Prostate gland (tissue), 2 donors: ENCODE measurements around the gene EHBP1L1.

Experiments
- POLR2A ChIP-seq: fragments of 450-650 bp; IDR thresholded peaks from one replicate; pipeline ENCODE4 v1.6.1; 2016; ENCODE audit warnings: antibody characterized with exemption, mild to moderate bottlenecking
- POLR2AphosphoS5 ChIP-seq: sonication (generic); formaldehyde crosslinking; IDR thresholded peaks from one replicate; pipeline ENCODE4 v1.6.1; 2017; ENCODE audit warnings: antibody characterized with exemption
- TF ChIP-seq, protein P1 (sequence below), 4 experiments: fragments of 200-600 bp in 2 of 4; fragments of 450-650 bp in 2 of 4; sonication (generic) in 2 of 4; IDR thresholded peaks; 1 replicate in 3 of 4; 2 replicates in 1 of 4; pipeline ENCODE4 v1.5.1; 2016 to 2019; ENCODE audit warnings: antibody characterized with exemption in 4 of 4, mild to moderate bottlenecking in 2 of 4, moderate library complexity in 2 of 4

DNA sequence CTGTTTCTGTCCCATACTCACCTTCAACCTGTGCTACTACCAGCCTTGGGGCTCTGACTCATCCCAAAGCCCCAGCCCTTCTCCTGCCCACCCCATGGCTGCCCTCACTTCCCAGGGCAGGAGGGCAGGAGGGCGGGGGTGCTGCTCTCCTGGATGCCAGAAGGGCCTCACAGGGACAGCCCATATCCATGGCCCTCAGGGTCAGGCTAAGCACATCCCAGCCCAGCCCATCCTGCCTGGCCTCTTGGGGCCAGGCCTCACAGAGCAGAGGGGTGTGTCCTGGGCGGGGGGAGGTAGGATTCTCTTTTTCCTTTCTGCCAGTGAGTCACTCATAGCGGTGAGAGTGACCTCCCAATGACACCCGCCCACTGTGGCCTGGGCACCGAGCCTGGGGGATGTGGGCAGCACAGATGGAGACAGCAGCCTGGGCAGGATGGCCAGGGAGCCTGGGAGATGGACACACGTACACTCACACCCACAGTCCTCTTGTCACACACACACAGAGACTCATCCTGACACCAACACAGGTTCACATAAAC, 20.1 kb upstream of the EHBP1L1 start:
- TF ChIP-seq POLR2AphosphoS5 (no peak), POLR2A (peak; percentile 27)
- TF ChIP-seq, protein P1, sequence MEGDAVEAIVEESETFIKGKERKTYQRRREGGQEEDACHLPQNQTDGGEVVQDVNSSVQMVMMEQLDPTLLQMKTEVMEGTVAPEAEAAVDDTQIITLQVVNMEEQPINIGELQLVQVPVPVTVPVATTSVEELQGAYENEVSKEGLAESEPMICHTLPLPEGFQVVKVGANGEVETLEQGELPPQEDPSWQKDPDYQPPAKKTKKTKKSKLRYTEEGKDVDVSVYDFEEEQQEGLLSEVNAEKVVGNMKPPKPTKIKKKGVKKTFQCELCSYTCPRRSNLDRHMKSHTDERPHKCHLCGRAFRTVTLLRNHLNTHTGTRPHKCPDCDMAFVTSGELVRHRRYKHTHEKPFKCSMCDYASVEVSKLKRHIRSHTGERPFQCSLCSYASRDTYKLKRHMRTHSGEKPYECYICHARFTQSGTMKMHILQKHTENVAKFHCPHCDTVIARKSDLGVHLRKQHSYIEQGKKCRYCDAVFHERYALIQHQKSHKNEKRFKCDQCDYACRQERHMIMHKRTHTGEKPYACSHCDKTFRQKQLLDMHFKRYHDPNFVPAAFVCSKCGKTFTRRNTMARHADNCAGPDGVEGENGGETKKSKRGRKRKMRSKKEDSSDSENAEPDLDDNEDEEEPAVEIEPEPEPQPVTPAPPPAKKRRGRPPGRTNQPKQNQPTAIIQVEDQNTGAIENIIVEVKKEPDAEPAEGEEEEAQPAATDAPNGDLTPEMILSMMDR (IDR thresholded peaks at IDR 0.05) = no peak
